ENCODE results near the gene KRT6C.
"Not testable (repeated sequence)": the region's sequence is repeated elsewhere in the genome, so short reads cannot be mapped to it uniquely, and the experiment has no call there.

KRT6C gene

DNA sequence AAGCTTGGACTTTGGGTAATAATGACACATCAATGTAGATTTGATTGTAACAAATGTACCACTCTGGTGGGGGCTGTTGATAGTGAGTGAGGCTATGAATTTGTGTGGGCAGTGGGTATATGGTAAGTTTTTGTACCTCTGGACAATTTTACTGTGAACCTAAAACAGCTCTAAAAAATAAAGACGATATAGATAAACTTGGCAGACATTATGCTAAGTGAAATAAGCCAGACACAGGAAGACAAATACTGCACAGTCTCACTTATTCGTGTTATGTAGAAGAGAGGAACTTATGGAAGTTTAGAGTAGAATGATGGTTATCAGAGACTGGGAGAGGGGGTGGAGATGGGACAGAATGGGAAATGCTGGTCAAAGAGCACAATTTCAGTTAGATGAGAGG lies 8.7 kb downstream of the KRT6C start:
- H3K27ac ChIP-seq, result no peak overlapping the region
- DNase-seq (ENCODE audit: low read depth, low spot score), result no peak

DNA sequence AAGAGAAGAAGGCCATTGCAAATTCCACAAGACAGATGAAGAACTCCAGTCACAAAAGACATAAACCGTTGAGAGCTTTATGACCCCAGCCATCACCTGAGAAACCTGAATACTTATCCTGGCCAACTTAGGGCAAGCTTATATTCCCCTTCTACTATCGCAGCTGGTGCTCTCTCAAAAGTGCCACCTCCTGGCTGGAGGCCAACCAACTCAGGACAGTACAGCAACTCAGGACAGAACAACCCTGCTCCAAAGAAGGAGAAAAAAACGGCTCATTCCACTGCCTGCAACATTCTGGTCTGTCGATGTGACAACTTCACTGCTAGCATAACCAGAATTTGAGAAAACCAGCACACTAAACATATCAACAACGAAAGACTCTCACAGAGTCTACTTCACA lies 11.9 kb downstream of the KRT6C start:
- no peak for DNase-seq (ENCODE audit: low read depth, low spot score)
- H3K27ac ChIP-seq, result no peak overlapping the region

DNA sequence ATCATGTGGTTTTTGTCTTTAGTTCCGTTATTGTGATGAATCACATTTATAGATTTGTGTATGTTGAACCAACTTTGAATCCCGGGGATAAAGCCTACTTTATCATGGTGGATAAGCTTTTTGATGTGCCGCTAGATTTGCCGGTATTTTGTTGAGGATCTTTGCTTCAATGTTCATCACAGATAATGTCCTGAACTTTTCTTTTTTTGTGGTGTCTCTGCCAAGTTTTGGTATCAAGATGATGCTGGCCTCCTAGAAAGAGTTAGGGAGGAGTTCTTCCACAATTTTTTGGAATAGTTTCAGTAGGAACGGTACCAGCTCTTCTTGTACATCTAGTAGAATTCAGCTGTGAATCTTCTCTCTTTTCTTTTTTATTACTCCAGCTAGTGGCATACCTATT lies 14.7 kb downstream of the KRT6C start:
- no peak overlapping the region for H3K27ac ChIP-seq
- DNase-seq (ENCODE audit: low read depth, low spot score), result no peak

DNA sequence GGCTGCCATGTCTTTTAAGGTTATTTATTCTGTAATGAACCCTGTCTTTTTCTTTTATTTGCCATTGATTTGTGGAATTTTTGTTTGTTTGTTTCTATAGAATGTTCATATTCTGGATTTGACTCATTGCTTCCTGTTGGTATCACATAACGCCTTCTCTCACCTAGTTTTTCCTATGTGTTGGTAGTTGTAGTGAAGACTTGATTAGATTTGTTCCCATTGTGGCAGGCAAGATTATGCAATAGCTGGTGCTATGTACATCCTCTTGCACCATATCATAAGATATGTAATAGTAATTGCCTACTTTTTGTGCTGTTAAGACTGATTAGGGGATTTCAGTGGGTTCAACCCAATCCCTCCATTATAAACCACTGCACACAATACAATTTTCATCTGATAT lies 17.8 kb downstream of the KRT6C start:
- no peak for DNase-seq (ENCODE audit: low read depth, low spot score)
- H3K27ac ChIP-seq, result peak overlapping the region; percentile 87

DNA sequence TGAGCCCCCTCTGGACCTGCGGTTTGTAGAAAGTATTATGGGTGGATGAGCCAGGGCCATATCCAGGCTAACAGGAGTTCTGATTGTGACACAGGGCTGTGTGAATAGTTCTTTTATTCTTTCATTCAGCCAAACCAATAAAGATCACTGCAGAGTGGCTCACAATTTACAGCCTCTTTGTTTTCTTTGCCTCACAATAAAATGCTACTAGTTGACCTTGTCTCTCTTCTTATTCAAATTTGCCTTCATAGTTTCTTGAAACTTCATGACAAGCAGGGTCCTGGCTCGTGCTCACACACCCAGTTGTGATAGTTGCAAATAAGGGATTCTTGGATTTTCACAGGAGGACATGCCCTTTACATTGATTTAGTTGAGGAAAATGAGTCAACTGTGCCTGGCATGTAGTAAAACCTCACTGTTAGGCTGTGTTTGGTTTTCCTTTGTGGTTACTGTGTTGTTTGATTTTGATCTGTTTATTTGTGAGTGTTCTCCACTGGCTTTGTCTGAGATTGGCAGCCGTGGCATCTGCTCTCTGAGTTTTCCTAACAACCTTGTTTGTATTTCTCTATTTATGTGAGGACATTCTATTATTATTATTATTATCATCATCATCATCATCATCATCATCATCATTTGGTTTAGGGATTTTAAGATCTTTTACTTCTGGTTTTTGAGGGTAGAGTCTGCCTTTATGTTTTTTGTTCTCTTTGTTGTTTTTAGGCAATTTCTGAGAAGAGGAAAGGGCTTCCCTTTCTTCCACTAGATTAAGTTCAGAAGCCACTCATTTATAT lies 19.0 kb downstream of the KRT6C start:
- DNase-seq (ENCODE audit: low read depth, low spot score), result no peak
- peak overlapping the region; percentile 87 for H3K27ac ChIP-seq

DNA sequence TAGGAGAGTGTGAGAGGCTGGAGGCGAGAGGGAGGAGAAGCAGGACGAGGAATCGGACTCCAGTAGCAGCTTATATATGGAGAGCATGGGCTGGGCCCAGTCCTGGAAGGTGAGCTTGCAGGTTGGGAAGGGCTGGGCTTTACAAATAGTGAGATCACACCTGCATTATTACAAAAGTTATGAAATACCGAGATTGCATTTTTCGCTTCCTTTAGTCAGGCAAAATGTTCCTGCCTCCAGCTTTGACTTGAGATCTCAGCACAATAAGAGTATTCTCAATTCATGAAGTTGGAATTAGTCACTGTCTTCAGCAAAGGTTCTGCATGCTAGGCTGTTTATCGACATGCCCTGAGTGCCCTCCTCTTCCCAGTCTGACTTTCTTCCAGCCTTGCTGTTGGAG lies 21.5 kb downstream of the KRT6C start, which contains the start of gene KRT6B:
Gene KRT6B (minus strand): TSS at position 46 of the 400 bp plus-strand sequence. CDS start 68 bp downstream, outside the sequence.
- DNase-seq (ENCODE audit: low read depth, low spot score), result peak; percentile 72

DNA sequence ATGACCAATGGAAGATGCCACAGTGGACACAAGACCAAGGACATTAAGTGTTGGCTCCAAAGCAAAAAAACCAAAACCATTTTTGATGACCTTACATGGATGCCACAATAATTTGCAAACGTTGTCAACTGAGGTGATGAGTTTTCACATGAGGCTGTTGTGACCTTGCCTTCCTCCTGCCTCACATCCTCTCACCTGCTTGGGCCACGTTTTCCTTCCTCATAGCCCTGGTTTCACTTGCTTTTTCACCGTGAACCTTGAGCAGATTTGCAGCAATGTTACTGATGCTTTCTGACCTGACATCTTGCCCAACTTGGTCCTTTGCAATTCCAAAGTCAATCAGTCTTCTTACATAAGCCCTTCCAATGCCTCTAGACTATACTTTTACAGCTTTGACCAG lies 25.4 kb downstream of the KRT6C start:
- DNase-seq (ENCODE audit: low read depth, low spot score), result no peak
- H3K27ac ChIP-seq, result no peak overlapping the region

More for the DNA sequence above, 21.5 kb downstream of the KRT6C start, which contains the start of gene KRT6B:
- peak within 1 kb of the TSS; percentile 87 for H3K27ac ChIP-seq

DNA sequence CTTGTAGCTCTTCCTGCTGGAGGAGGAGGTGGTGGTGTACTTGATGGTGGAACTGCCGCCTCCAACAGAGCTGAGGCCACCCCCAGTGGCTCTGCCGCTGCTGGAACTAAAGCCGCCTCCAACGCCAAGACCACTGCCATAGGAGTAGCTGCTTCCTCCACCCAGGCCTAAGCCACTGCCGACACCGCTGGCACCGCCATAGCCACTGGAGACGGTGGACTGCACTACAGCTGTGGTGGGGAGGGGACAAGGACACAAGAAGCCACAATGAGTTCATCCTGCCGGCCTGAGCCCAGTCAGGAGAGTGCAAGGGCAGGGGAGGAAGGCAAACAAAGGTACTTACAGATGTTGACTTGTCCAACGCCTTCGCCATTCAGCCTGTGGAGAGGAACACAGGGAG lies 26.4 kb downstream of the KRT6C start:
- DNase-seq (ENCODE audit: low read depth, low spot score), result not testable (repeated sequence)

DNA sequence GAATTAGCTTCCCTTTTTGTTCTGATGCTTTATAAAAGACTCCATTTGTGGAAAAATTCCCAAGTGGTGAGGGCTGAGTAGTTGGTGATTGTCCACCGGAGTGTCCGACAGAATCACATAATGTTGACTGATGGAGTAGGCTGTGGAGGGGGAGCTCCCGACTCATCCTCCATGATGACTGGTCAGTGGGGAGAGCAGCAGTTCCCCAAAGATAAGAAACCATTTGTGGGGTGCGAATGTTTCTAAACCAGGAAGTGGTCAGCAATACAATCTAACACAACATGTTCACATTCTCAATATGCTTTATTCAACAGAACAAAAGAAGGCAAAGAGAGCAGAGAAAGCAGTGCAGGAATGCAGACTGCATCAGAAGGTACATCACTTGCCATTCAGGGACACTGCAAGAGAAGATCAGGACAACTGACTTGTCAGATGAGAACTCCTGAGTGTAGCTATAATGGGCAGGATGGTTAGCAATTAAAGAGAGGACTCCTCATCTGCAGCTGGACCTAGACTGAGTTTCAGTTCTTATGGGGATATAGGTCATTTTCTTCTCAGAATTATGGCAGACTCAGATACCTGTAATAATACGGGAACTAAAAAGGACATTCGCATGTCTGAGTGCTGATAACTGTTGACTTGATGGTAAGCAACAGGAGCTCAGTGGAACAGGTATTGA lies 27.1 kb downstream of the KRT6C start:
- DNase-seq (ENCODE audit: low read depth, low spot score), result no peak
- peak overlapping the region; percentile 99 for H3K27ac ChIP-seq

More for the DNA sequence above, 26.4 kb downstream of the KRT6C start:
- not testable (repeated sequence) for H3K27ac ChIP-seq

DNA sequence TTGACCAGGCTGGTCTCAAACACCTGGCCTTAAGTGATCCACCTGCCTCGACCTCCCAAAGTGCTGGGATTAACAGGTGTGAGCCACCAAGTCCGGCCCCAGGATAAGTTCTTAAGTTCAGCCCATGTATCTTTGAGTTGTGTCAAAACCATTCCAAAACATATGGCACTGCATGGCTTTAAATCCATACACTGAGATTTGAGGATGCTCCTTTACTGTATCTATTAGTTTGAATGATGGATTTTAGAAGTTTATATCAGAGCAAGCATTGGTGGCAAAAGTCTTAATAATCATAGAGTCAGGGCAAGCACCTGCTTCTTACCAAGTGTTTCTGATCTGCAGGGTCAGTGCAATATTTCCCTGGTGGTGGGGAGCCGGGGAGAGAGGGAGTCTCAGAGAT lies 27.7 kb downstream of the KRT6C start:
- H3K27ac ChIP-seq, result peak overlapping the region; percentile 99
- DNase-seq (ENCODE audit: low read depth, low spot score), result no peak

DNA sequence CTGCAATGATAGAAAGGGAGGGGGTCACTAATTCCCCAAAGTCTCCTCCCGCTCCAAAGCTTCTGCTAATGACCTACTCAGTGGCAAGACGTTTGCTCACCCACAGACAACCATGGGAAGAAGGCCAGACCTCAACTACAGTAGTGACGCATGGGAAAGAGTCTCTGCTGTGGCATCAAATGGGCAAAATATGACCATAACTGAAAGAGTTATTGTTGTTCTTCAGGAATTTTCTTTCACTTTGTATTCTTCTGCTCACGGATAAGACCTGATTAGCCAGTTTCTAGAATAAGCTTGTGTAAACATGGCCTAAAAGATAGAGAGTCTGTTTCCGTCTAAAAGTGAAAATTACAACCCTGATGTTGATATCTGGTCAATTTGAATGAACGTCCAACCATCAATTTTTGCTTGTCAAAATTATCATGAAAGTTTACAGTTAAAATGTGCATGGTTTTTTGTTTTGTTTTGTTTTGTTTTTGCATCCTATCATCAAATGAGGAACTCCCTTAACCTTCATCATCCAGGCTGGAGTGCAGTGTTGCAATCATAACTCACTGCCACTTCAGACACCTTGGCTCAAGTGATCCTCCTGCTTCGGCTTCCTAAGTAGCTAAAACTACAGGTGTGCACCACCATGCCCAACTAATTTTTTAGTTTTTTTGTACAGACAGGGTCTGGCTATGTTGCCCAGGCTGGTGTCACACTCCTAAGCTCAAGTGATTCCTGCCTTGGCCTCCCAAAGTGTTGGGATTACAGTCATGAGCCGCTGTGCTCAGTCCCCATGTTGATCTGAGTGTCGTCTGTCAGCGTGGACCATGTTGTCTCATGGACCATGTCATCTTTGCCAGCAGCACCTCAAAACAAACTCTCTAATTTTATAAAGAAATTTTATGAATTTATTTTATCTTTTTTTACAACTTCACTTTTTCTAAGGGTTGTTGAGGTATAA lies 28.7 kb downstream of the KRT6C start:
- peak overlapping the region; percentile 99 for H3K27ac ChIP-seq

DNA sequence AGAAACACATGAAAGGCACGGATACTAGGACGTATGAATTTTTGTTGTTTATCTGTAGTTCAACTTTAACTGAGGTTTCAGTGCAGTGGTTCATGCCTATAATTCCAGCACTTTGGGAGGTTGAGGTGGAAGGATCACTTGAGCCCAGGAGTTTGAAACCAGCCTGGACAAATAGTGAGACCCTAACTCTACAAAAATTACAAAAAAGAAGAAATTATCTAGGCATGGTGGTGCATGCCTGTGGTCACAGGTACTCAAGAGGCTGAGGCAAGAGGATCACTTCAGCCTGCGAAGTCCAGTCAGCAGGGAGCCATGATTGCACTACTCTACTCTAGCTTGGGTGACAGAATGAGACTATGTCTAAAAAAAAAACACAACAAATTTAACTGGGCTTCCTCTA lies 29.6 kb downstream of the KRT6C start:
- no peak for DNase-seq (ENCODE audit: low read depth, low spot score)
- peak overlapping the region; percentile 99 for H3K27ac ChIP-seq

More for the DNA sequence above, 28.7 kb downstream of the KRT6C start:
- no peak for DNase-seq (ENCODE audit: low read depth, low spot score)

DNA sequence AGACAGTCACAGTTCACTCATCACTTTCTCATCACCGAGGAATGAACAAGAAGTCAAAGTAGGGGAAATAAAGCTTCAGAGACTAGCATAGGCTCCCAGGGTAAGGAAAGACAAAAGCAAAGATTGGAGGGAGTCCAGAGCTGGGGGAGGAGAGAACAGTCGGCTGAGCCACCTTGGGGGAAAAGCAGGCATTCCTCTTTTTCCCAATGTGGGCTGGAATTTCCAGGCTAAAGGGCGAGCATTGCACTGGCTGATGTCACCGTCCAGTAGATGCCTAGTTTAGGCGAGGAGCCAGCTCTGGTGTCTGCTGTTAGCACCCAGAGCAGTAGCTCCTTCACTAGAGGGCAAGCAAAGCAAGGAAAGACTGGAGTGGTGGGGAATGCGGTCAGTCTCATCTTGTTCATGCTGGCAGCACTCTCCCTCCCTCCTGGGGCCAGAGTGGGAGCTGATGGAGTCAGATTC lies 31.0 kb downstream of the KRT6C start:
- DNase-seq (ENCODE audit: low read depth, low spot score), result peak; percentile 75

DNA sequence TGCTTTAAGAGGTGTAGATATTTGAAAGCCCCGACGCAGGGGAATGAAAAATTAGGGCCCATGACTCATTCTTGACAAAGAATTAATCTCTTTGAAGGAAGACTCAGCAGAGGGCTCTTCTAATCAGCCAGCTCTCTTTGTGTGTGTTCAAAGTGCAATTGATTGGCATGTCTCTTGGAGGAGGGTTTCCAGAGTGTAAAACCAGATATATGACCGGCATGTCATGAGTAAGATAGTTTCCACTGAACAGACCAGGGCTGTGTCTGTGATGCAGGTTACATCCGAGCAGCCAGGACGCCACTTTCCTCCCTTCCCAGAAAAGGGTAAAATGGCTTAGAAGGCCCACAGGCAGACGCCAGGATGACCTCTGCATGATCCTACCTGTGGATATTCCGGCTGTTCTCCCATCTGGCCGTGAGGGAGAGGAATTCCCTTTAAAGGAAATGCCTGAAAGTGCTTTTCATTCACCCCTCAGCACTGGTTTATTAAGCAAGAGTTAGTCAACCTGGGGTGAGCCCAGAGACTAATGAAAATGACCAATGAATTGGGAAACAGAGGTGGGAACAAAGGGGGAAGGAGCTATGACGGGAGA lies 32.2 kb downstream of the KRT6C start:
- peak; percentile 69 for DNase-seq (ENCODE audit: low read depth, low spot score)
- H3K27ac ChIP-seq, result peak overlapping the region; percentile 99

More for the DNA sequence above, 31.0 kb downstream of the KRT6C start:
- H3K27ac ChIP-seq, result peak overlapping the region; percentile 99

DNA sequence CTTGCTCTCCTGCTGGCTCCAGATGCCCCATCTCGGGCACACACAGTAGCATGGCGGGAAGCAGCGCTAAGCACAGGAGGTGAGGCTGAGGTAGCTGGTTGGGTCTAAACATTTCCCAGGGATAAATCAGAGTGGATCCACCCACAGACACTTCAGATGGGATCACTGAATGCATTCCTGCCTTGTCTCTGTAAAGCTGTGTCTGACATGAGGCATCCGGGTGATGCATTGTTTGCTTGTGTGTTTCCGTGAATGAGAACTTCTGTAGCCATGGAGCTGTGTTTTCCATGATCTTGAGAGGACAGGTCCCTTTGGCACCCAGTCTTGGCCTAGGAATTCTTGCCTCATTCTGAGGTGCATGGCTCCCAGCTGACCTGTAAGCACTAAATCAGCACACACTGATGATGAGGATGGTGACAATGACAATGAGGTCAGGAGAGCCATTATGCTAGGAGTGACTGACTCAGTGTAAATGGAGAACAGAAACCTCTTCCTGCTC lies 32.7 kb downstream of the KRT6C start:
- DNase-seq (ENCODE audit: low read depth, low spot score), result peak; percentile 90
- peak overlapping the region; percentile 99 for H3K27ac ChIP-seq

DNA sequence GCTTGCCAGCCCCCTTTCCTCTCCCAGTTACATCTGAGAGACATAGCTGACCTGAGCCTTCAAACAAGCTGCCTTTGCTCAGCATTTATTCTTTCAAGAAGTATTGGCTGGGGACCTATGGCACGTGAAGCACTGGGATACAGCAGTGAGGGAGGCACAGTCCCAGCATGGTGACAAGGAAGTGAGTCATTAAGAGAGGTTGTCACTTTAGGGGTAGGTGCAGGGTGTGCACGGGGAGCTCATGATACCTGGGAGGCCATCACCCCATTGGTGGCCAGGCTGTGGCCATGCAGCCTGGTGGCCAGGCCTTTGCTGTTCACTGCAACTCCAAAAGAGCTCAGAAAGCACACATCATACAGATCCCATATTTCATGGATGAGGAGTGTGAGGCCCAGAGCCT lies 33.8 kb downstream of the KRT6C start:
- no peak for DNase-seq (ENCODE audit: low read depth, low spot score)
- peak overlapping the region; percentile 99 for H3K27ac ChIP-seq

DNA sequence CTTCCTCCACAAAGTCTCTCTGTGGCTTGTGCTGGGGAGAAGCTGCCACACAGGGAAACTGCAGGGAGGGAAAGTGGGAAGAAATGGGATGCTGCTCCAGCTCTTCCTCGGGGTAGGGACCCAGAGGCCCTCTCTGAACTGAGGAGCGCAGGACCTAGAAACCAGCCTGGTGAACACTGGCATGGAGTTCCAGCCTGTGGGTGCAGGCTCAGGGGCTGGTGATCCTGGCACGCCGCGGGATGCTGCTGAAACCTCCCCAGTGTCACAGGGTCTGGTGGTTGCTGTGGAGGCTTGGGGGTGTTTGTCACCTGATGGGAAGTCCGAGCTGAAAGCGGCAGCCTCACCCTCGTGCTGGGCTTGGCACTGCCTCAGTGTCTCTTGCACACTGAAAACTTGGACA lies 34.2 kb downstream of the KRT6C start:
- no peak for DNase-seq (ENCODE audit: low read depth, low spot score)
- H3K27ac ChIP-seq, result peak overlapping the region; percentile 99

DNA sequence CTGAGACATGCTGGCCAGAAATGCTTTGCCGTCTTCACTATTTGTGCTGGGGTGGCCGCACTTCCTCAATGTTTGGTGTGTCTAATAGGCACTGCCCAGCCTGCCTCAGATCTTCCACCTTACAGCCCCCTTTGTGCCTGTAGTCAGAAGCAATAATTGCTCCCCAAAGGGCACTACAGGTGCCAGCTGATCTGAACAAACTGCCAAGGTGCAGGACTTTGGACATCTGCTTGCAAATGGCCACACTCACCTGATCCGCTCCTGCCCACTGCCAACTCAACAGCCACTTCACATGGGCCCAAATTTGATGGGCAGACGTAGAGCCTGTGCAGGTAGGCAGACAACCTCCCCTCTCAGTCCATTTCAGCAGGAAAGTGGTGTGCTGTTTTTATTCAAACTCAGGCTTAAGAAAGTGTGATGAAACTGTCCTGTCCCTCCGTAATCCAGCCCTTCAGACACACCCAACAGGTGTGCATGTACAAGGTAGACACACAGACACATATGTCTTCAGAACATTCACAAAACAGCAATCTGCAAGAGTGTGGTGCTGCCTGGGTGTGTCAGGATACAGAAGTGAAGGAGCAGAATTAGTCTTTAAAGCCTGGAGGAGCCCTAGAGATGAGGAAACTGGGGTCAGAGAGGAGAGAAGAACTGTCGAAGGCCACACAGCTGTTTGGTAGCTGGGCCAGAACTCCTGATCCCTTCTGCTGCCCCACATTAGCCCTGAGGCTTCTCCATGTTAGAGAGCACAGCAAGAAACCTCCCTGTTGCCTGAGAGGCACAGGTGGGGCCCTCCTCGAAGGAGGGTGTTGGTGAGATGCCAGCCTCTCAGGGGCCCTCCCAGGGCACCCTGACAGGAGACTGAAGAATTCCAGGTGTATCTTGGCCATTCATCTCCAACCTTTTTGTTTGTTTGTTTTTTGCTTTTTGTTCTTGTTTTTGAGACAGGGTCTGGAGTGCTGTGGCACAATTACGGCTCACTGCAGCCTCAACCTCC lies 35.0 kb downstream of the KRT6C start:
- H3K27ac ChIP-seq, result peak overlapping the region; percentile 99

More for the DNA sequence above, 35.0 kb downstream of the KRT6C start:
- no peak for DNase-seq (ENCODE audit: low read depth, low spot score)

Measured in epithelial cell of prostate (primary cell).